Hypothalamus (tissue), 51 donors: ENCODE measurements around the gene INO80C.

Experiments used
- DNase-seq, 51 donors: peaks; one replicate each; lab custom pipeline; 2025; lab: John Stamatoyannopoulos, UW

The INO80C gene

GRCh38 chr18:35435401-35435800 lies 62.4 kb downstream of the INO80C start:
- no peak for DNase-seq

- no peak for DNase-seq
Observed at GRCh38 chr18:35432565-35433001, 65.2 kb downstream of the INO80C start.

- DNase-seq = no peak
Observed at GRCh38 chr18:35431374-35431741, 66.4 kb downstream of the INO80C start.

DNA sequence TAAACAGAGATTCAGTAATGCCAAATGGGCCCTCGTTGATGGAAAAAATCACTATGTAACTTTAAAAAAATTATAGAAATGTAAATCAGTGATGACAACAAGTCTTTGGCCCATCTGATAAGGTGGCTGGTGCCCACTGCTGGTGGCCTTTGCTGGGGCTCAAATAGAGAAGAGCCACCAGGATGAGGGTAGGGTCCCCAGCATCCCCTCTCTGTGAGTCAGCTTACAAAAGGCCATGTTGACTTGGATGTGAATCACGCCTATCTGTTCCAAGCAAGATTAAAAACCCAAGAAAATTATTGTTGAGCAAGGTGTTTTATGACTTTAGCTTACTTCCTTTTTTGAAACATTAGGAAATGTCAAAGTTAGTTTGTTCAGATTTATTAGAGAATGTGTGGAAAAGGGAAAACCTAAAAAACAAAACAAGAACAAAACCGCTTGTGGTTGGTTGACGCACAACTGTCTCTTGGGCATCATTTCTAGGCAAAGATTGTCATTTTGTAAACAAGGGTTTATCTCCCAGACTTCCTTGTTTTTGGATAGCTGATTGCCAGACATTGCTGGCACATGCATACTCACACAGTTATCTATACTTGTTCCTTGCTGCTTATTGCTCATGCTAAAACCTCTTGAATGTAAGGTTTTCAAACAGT lies 66.9 kb downstream of the INO80C start:
- DNase-seq = no peak

DNA sequence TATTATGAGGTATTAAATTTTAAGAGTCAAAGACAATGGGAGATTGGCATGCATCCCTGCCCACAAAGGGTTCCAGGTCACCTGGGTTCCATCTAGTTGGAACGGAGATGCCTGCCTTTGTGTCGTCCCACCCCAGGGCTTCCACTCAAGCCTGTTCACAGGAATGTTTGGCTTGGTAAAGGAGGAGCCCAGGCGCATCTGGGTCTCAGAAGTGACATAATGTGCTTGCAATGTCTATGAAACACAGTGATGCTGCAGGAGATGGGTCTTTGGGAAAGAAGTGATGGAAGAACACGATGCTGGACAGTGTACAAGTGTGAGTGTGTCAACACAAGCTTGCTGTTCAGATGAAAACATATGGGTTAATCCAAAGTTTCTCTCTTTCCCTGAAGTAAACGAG lies 71.0 kb downstream of the INO80C start:
- no peak for DNase-seq

DNA sequence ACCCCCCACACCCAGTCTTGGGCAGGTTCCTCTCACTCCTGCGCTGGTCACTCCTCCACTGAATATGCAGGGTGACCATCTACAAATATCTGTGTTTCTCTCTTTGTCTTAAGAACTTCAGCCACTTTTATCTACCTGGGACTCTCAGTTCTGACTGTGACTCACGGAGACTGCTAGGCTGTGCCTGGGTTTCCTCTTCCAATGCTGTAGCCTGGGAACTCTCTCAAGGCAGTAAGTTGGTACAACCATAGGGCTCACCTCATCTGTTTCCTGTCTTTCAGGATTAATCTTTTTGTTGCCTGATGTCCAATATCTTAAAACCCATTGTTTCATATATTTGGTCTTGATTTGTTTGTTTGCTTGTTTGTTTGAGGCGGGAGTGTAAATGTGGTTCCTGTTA lies 73.4 kb downstream of the INO80C start:
- DNase-seq = no peak

DNA sequence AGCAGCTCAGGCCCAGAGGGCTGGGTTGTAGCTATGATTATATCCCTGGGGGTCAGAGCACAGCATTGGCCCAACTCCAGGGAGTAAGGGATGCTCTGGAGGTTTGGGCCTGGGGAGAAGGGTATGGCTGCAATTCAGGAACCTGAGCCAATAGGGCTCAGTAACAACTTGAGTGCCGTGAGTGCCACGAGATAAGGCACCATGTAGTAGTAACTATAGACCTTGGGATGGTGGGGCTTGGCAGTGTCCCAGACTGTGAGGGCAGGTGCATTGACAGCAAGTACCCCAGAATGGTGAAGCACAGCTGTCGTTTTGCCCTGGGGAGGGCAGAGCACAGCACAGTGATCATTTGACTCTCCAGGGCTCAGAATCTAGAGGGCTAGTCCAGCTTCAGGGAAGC lies 75.5 kb downstream of the INO80C start:
- no peak for DNase-seq

DNA sequence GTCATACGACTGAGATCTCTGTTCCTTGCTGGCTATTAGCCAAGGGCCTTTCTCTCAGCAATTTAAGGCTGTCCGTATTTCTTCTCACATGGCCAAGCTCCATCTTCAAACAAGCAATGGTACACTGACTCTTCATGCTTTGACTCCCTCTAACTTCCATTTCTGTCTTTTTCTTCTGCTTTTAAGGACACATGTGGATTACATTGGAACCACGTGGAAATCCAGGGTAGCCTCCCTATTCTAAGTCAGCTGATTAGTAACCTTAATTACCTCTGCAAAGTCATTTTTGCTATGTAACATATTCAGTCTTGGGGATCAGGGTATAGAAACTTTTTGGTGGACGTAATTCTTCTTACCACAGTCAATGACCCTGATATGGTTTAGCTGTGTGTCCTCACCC lies 79.2 kb downstream of the INO80C start:
- no peak for DNase-seq
